HepG2 (cell line): ENCODE measurements around the gene KANSL1. TPM values are rescaled to one million over a fixed set of nuclear protein-coding genes. Genes with fewer than 3 reads are reported as not detected.

Experiments
- ATAC-seq: fragments of 200-7000 bp; cut with Tn5 transposase; 3 replicates; pipeline ENCODE4 v1.9.1; 2020; ENCODE audit warnings: mild to moderate bottlenecking, moderate library complexity
- BruUV-seq: library from RNA; stranded (reverse); fragments of 400-500 nt; replicated peaks from 2 replicates; lab custom pipeline; 2021; lab: Mats Ljungman, UMichigan
- CTCF ChIA-PET: fragments of 300-600 bp; formaldehyde crosslinking; extraction: SDS; loops from one replicate; lab custom pipeline; 2021; ENCODE audit warnings: low total read pairs, inconsistent platforms, low intra/inter-chr PET ratio; lab: Yijun Ruan, JAX
- POLR2A ChIA-PET: fragments of 350-600 bp; sonication (Branson Sonifier 250); formaldehyde crosslinking; loops from one replicate; lab custom pipeline; 2020; ENCODE audit warnings: antibody characterized with exemption, inconsistent platforms; lab: Yijun Ruan, JAX
- DNase-seq: peaks from one replicate; pipeline ENCODE4 v3.0.0-alpha.2; 2015; ENCODE audit warnings: low spot score
- FAIRE-seq: peaks from 3 replicates; lab custom pipeline; 2011; peaks lifted over from hg19 to GRCh38; lab: Jason Lieb, UNC
- H2AFZ ChIP-seq: one replicate; pipeline ENCODE4 v1.6.1; 2011; ENCODE audit warnings: low read length, inconsistent platforms
- H3K27ac ChIP-seq: fragments of 300-600 bp; 3 replicates; pipeline ENCODE4 v1.8.0; 2011; ENCODE audit warnings: mixed run types, mild to moderate bottlenecking, mixed read lengths, low read length, inconsistent platforms; ENCODE audit not compliant: insufficient read depth; ENCODE audit errors: extremely low read length
- H3K27me3 ChIP-seq, 2 experiments: fragments of 200-600 bp in 1 of 2; 2 replicates in 1 of 2; 3 replicates in 1 of 2; pipeline versions ENCODE4 v1.6.0 to v1.8.0; 2011; ENCODE audit warnings: low read length in 2 of 2, mild to moderate bottlenecking in 2 of 2, moderate library complexity in 2 of 2, inconsistent platforms in 1 of 2; ENCODE audit not compliant: insufficient read depth in 2 of 2, control insufficient read depth in 1 of 2
- H3K36me3 ChIP-seq, 2 experiments: fragments of 200-600 bp in 1 of 2; replicated peaks in 1 of 2; 2 replicates in 1 of 2; 3 replicates in 1 of 2; pipeline versions ENCODE4 v1.5.1 to v1.8.0; 2011; ENCODE audit warnings: low read length in 2 of 2, inconsistent platforms in 1 of 2; ENCODE audit not compliant: insufficient read depth in 2 of 2, control insufficient read depth in 1 of 2
- H3K4me1 ChIP-seq: 2 replicates; pipeline ENCODE4 v1.5.1; 2012; ENCODE audit warnings: low read length, inconsistent platforms; ENCODE audit not compliant: insufficient read depth
- H3K4me2 ChIP-seq: 2 replicates; pipeline ENCODE4 v1.6.0; 2011; ENCODE audit warnings: low read depth, low read length, inconsistent platforms
- H3K4me3 ChIP-seq, 3 experiments: fragments of 200-600 bp in 1 of 3; sonication (generic), shearing (Covaris generic) in 1 of 3; replicated peaks in 1 of 3; 2 replicates each; pipeline ENCODE4 v1.5.1; 2011 to 2016; ENCODE audit warnings: low read length in 3 of 3, inconsistent platforms in 2 of 3, low read depth in 2 of 3, mild to moderate bottlenecking in 2 of 3, control low read depth in 1 of 3, mixed read lengths in 1 of 3; ENCODE audit not compliant: insufficient read depth in 1 of 3
- H3K79me2 ChIP-seq: one replicate; pipeline ENCODE4 v1.6.1; 2011; ENCODE audit warnings: low read length, inconsistent platforms; ENCODE audit not compliant: insufficient read depth
- H3K9ac ChIP-seq: 2 replicates; pipeline ENCODE4 v1.6.0; 2011; ENCODE audit warnings: mild to moderate bottlenecking, low read depth, low read length, inconsistent platforms; ENCODE audit not compliant: insufficient read depth
- H3K9me3 ChIP-seq: 2 replicates; pipeline ENCODE4 v1.5.1; 2012; ENCODE audit warnings: mild to moderate bottlenecking, low read length
- H4K20me1 ChIP-seq: 2 replicates; pipeline ENCODE4 v1.6.0; 2011; ENCODE audit warnings: inconsistent platforms, mild to moderate bottlenecking, low read length, moderate library complexity; ENCODE audit not compliant: insufficient read depth
- ATF7 ChIP-seq, 2 experiments: fragments of 450-650 bp in 1 of 2; sonication (generic) in 1 of 2; formaldehyde crosslinking in 1 of 2; IDR thresholded peaks; 2 replicates each; pipeline versions ENCODE4 v1.4.0 to v1.6.1; 2016 to 2020; ENCODE audit warnings: antibody characterized with exemption in 1 of 2, mild to moderate bottlenecking in 1 of 2, missing genetic modification reagents in 1 of 2
- KDM5B ChIP-seq: sonication (generic); formaldehyde crosslinking; IDR thresholded peaks from 2 replicates; pipeline ENCODE4 v1.4.0; 2020; ENCODE audit warnings: missing genetic modification reagents, mild to moderate bottlenecking, borderline replicate concordance
- MED13 ChIP-seq: sonication (generic); formaldehyde crosslinking; IDR thresholded peaks from 2 replicates; pipeline ENCODE4 v1.5.0; 2020; ENCODE audit warnings: missing genetic modification reagents
- MYC ChIP-seq: sonication (generic); formaldehyde crosslinking; IDR thresholded peaks from 2 replicates; pipeline ENCODE4 v1.9.0; 2021; ENCODE audit warnings: missing genetic modification reagents, borderline replicate concordance
- NFKB2 ChIP-seq: sonication (generic); formaldehyde crosslinking; IDR thresholded peaks from 2 replicates; pipeline ENCODE4 v1.4.0; 2020; ENCODE audit warnings: missing genetic modification reagents, borderline replicate concordance
- NR0B2 ChIP-seq: sonication (generic); formaldehyde crosslinking; IDR thresholded peaks from 2 replicates; pipeline ENCODE4 v1.4.0; 2020; ENCODE audit warnings: mild to moderate bottlenecking, missing genetic modification reagents
- ZFP36 ChIP-seq: fragments of 150-350 bp; IDR thresholded peaks from 2 replicates; pipeline ENCODE4 v1.6.1; 2018; ENCODE audit warnings: borderline replicate concordance, low read length, low read depth; ENCODE audit not compliant: partially characterized antibody
- ZNF10 ChIP-seq: sonication (generic); formaldehyde crosslinking; IDR thresholded peaks from 2 replicates; pipeline ENCODE4 v1.4.0; 2020; ENCODE audit warnings: mild to moderate bottlenecking, low read depth, missing genetic modification reagents, borderline replicate concordance
- ZNF720 ChIP-seq: sonication (generic); formaldehyde crosslinking; IDR thresholded peaks from 2 replicates; pipeline ENCODE4 v1.4.0; 2020; ENCODE audit warnings: missing genetic modification reagents
- WGBS: methylation state at CpG from one replicate; pipeline ENCODE4 v1.1.6; 2017; ENCODE audit warnings: low lambda C conversion rate; 5-methylcytosine and 5-hydroxymethylcytosine counted together
- in situ Hi-C: cut with HindIII; loops from 2 replicates; pipeline ENCODE4 v1.10.0; 2017; ENCODE audit warnings: low pct_unique_long_range_greater_than_20kb; ENCODE audit not compliant: extremely low pct_ligation_motif_present
- intact Hi-C: fragments of 100-400 bp; cut with micrococcal nuclease; formaldehyde crosslinking; loops from one replicate; pipeline ENCODE4 v1.10.0; 2022; ENCODE audit not compliant: unreplicated experiment
- polyA plus RNA-seq, 8 experiments: library from polyadenylated mRNA; depleted of rRNA in 3 of 8; stranded (reverse) in 7 of 8; unstranded in 1 of 8; fragments of >200 nt; fragmentation: Illumina TruSeq in 4 of 8; extraction: Trizol in 4 of 8; gene quantifications; 2 replicates each; pipeline versions ENCODE4 v1.2.1 to v1.2.3, GENCODE V29; 2011 to 2016; ENCODE audit warnings: low read depth in 4 of 8, missing spikeins in 1 of 8, mixed read lengths in 1 of 8; ENCODE audit not compliant: insufficient read depth in 1 of 8
- total RNA-seq, 5 experiments: library from RNA; depleted of rRNA; stranded (reverse); fragments of >200 nt; fragmentation: Illumina TruSeq; extraction: Trizol; gene quantifications; 2 replicates each; pipeline ENCODE4 v1.2.3, GENCODE V29; 2016; ENCODE audit warnings: low read depth in 1 of 5
- TF ChIP-seq, protein P1 (sequence below): sonication (generic); formaldehyde crosslinking; IDR thresholded peaks from 2 replicates; pipeline ENCODE4 v1.4.0; 2020; ENCODE audit warnings: low read depth, missing genetic modification reagents
- TF ChIP-seq, protein P2 (sequence below): sonication (generic); formaldehyde crosslinking; IDR thresholded peaks from 2 replicates; pipeline ENCODE4 v1.4.0; 2020; ENCODE audit warnings: mild to moderate bottlenecking, missing genetic modification reagents

The KANSL1 gene
- total and polyA plus RNA-seq, 2 of the 13 experiments (the other 11 are each of a cell fraction or from before 2014, with no cell fraction given), result 24.0 to 59.6 TPM

DNA sequence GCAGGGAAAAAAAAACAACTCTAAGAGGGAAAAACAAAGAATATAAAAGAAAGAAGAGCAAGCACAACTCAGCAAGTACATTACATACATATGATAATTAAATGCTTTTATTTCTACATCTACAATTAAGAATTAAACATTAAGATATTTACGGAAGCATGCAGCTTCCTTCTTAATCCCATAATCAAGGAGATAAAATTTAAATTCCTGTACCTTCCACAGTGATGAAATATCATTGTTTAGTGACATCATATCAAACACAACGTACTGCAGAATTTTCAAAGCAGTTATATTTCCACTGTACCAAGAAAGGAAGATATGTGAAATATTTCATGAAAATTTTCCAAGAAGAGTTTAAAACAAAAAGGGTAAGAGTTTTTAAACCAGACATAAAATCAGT lies 26.0 kb downstream of the KANSL1 start:
- Histone ChIP-seq H2AFZ (no peak overlapping the region), H3K27ac (peak overlapping the region; percentile 13), H4K20me1 (peaks cover 75% of the 10 kb centered on the region), H3K4me3 (no peak overlapping the region), H3K4me2 (no peak overlapping the region), H3K79me2 (peaks cover 99% of the 10 kb centered on the region), H3K9ac (no peak overlapping the region), H3K9me3 (no peaks in the 10 kb centered on the region)
- CTCF ChIA-PET, result no interaction called here
- DNase-seq (no peak), ATAC-seq (no peak)
- 96% methylated on average over 2 of the region's 2 CpGs for WGBS
- intact Hi-C loops, result no loop called here
- TF ChIP-seq MYC (CRISPR knock-in tag) (no peak), ATF7 (IDR thresholded peaks at IDR 0.05) (peak; percentile 59), ATF7 (CRISPR knock-in tag; IDR thresholded peaks at IDR 0.05) (no peak)
- TF ChIP-seq, all 625 proteins: peak for 1
- BruUV-seq, result no TSS peak
- Histone ChIP-seq H3K36me3 (peaks cover 17 to 30% of the 10 kb centered on the region in 2 experiments), H3K27me3 (no peaks in the 10 kb centered on the region), H3K4me1 (peaks cover 49% of the 10 kb centered on the region)
- FAIRE-seq, result no peak
- in situ Hi-C loops, result no loop called here
- POLR2A ChIA-PET, result no interaction called here

DNA sequence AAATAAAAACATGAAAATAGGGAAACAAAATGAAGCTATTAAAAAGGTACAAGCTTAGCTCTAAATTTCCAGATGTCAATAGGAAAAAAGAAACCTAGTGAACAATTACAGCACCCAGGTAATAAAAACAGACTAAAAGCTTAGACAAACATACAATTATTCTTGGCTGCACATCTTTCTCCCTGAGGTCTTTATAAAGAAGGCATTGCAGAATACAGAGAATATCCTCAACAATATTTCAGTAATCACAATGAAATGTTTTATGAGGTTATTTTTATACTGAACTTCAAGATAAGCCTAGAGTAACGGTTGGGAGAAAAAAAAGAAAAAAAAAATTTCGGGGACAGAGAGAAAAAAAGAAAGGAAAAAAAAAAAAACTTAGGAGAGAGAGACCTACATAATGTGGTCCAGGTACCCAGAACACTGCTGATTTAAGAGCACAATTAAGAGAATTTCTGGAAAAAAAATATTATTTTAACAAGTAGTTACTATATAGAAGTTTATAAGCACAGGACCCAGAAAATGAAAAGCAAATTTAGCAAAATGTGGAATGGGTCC lies 26.5 kb downstream of the KANSL1 start:
- Histone ChIP-seq H3K9me3 (no peaks in the 10 kb centered on the region), H4K20me1 (peaks cover 75% of the 10 kb centered on the region), H3K4me3 (no peak overlapping the region), H3K4me1 (peaks cover 50% of the 10 kb centered on the region), H3K9ac (no peak overlapping the region), H3K79me2 (peaks cover 99% of the 10 kb centered on the region), H3K36me3 (peaks cover 16 to 25% of the 10 kb centered on the region in 2 experiments), H3K27me3 (no peaks in the 10 kb centered on the region), H2AFZ (no peak overlapping the region), H3K27ac (no peak overlapping the region), H3K4me2 (no peak overlapping the region)
- ATAC-seq (no peak), DNase-seq (no peak), FAIRE-seq (no peak)
- CTCF ChIA-PET, result no interaction called here
- intact Hi-C loops (no loop called here), in situ Hi-C loops (no loop called here)
- BruUV-seq, result no TSS peak
- 91% methylated on average over 2 of the region's 2 CpGs for WGBS
- POLR2A ChIA-PET, result no interaction called here
- no peak for TF ChIP-seq KDM5B (CRISPR knock-in tag)
- TF ChIP-seq ZNF720 (CRISPR knock-in tag), result no peak
- TF ChIP-seq, protein P1, sequence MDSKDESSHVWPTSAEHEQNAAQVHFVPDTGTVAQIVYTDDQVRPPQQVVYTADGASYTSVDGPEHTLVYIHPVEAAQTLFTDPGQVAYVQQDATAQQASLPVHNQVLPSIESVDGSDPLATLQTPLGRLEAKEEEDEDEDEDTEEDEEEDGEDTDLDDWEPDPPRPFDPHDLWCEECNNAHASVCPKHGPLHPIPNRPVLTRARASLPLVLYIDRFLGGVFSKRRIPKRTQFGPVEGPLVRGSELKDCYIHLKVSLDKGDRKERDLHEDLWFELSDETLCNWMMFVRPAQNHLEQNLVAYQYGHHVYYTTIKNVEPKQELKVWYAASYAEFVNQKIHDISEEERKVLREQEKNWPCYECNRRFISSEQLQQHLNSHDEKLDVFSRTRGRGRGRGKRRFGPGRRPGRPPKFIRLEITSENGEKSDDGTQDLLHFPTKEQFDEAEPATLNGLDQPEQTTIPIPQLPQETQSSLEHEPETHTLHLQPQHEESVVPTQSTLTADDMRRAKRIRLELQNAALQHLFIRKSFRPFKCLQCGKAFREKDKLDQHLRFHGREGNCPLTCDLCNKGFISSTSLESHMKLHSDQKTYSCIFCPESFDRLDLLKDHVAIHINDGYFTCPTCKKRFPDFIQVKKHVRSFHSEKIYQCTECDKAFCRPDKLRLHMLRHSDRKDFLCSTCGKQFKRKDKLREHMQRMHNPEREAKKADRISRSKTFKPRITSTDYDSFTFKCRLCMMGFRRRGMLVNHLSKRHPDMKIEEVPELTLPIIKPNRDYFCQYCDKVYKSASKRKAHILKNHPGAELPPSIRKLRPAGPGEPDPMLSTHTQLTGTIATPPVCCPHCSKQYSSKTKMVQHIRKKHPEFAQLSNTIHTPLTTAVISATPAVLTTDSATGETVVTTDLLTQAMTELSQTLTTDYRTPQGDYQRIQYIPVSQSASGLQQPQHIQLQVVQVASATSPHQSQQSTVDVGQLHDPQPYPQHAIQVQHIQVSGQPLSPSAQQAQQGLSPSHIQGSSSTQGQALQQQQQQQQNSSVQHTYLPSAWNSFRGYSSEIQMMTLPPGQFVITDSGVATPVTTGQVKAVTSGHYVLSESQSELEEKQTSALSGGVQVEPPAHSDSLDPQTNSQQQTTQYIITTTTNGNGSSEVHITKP (CRISPR knock-in tag), result no peak
- no peak for TF ChIP-seq NFKB2 (CRISPR knock-in tag)
- TF ChIP-seq ZFP36, result no peak
- no peak for TF ChIP-seq NR0B2 (CRISPR knock-in tag)
- TF ChIP-seq, protein P2, sequence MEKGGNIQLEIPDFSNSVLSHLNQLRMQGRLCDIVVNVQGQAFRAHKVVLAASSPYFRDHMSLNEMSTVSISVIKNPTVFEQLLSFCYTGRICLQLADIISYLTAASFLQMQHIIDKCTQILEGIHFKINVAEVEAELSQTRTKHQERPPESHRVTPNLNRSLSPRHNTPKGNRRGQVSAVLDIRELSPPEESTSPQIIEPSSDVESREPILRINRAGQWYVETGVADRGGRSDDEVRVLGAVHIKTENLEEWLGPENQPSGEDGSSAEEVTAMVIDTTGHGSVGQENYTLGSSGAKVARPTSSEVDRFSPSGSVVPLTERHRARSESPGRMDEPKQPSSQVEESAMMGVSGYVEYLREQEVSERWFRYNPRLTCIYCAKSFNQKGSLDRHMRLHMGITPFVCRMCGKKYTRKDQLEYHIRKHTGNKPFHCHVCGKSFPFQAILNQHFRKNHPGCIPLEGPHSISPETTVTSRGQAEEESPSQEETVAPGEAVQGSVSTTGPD (CRISPR knock-in tag), result no peak
- TF ChIP-seq MED13 (CRISPR knock-in tag), result no peak
- TF ChIP-seq ZNF10 (CRISPR knock-in tag), result no peak
